Gastrocnemius medialis (tissue), 4 donors: ENCODE results near the gene PLSCR2.

Experiments
- CTCF ChIP-seq, 5 experiments: fragments of 450-650 bp in 3 of 5; fragments of 200-600 bp in 2 of 5; sonication (generic) in 2 of 5; IDR thresholded peaks in 4 of 5; conservative IDR thresholded peaks in 1 of 5; 1 replicate in 4 of 5; 2 replicates in 1 of 5; pipeline ENCODE4 v1.5.1; 2016 to 2019; ENCODE audit warnings: antibody characterized with exemption in 5 of 5, mild to moderate bottlenecking in 3 of 5, moderate library complexity in 3 of 5
- POLR2A ChIP-seq, 2 donors: fragments of 450-650 bp; IDR thresholded peaks; one replicate each; pipeline ENCODE4 v1.6.1; 2017; ENCODE audit warnings: antibody characterized with exemption in 2 of 2, mild to moderate bottlenecking in 2 of 2, moderate library complexity in 2 of 2

- TF ChIP-seq POLR2A (IDR thresholded peaks at IDR 0.05) (no peak), CTCF (IDR thresholded peaks at IDR 0.05 in 4 of 5, conservative IDR thresholded peaks at IDR 0.05 in 1 of 5) (no peak)
Observed at GRCh38 chr3:146421819-146422759, 47.3 kb downstream of the PLSCR2 start.
